COLO668 (cell line): ENCODE measurements around the gene UBC.

ENCODE experiments used
- DNase-seq: peaks from one replicate; lab custom pipeline; 2025; ENCODE audit not compliant: unreplicated experiment; lab: John Stamatoyannopoulos, UW

Gene UBC

DNA sequence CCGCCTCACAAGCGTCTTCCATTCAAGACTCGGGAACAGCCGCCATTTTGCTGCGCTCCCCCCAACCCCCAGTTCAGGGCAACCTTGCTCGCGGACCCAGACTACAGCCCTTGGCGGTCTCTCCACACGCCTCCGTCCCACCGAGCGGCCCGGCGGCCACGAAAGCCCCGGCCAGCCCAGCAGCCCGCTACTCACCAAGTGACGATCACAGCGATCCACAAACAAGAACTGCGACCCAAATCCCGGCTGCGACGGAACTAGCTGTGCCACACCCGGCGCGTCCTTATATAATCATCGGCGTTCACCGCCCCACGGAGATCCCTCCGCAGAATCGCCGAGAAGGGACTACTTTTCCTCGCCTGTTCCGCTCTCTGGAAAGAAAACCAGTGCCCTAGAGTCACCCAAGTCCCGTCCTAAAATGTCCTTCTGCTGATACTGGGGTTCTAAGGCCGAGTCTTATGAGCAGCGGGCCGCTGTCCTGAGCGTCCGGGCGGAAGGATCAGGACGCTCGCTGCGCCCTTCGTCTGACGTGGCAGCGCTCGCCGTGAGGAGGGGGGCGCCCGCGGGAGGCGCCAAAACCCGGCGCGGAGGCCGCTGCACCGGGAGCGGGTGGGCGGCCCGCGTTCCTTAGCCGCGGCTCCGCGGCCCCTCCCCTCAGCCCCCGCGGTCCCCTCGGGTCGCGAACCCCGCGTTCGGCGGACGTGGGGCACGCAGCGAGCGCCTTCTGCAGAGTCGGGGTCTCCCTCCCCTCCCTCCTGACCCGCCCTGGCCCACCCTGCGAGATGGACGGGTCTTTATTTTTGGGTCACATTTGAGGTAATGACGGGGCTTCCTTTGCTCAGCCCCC lies at the start of gene UBC:
TSS of gene UBC (minus strand) at position 259 of the 847 bp plus-strand sequence. CDS start 879 bp downstream, outside the sequence.
- no peak for DNase-seq

GRCh38 chr12:124963211-124963610 lies 48.8 kb upstream of the UBC start:
- no peak for DNase-seq

DNA sequence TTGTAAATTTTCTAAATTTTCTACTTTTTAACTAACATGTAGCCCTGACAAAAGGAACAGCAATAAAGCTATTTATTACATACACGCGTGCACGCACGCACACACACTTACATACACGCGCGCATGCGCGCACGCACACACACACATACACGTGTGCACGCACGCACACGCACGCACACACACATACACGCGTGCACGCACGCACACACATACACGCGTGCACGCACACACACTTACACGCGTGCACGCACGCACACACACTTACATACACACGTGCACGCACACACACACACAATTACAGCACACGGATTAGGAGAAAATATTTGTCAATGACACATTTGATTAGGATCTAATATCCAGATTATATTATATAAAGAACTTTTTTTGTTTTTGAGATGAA lies 46.6 kb upstream of the UBC start:
- no peak for DNase-seq

DNA sequence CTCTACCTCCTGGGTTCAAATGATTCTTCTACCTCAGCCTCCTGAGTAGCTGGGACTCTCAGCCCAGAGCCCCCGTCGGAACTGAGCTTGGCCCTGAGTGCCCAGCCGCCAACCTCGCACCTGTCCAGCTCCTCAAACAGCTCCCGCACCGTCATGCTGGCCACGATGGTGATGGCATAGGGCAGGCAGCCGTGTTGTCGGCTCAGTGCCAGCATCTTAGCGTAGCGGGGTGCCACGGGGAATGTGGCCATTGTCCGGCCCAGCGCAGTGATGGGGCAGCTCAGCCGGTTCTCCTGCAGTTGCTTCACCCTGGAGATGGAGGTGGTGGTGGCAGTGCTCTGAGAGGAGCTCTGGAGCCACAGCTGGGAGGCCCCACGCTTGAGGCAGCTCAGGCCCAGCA lies 42.1 kb upstream of the UBC start:
- no peak for DNase-seq

DNA sequence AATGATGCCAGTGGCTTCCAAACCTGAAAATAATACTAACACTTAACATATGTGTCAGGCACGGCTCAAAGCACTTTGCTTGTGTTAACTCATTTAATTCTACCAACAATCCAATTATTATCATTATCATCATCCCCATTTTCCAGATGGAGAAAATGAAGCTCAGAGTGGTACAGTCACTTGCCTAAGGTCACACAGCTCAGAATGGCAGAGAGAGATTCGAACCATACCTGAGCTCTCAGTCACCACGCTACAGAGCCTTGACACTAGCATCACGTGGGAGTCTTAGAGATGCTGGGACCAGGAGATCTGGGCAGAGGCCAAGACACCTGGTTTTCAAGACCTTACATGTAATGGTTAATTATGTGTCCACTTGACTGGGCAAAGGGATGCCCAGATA lies 40.3 kb upstream of the UBC start:
- DNase-seq = no peak

GRCh38 chr12:124953689-124954405 lies 39.4 kb upstream of the UBC start:
- DNase-seq = no peak

DNA sequence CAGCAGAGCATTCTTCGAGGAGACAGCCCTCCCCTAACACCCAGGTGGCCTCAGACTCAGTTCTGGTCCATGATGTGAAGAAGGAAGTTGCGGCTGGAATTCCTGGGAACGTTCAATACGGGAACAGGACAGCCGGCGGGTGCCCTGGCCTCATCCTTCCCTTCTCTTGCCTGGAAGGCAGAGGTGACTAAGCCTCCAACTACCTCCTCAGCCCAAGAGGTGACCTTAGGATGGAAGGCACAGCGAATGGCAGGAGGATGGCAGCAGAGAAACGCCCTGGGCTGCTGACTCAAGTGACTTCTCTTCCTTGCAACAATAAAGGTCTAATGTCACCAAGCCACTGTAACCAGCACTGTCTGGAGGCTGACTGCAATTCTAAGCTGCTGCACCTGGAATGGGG lies 38.4 kb upstream of the UBC start:
- DNase-seq = no peak

GRCh38 chr12:124952295-124952694 lies 37.8 kb upstream of the UBC start:
- no peak for DNase-seq

- no peak for DNase-seq
Measured at GRCh38 chr12:124949779-124950728, 35.6 kb upstream of the UBC start.

DNA sequence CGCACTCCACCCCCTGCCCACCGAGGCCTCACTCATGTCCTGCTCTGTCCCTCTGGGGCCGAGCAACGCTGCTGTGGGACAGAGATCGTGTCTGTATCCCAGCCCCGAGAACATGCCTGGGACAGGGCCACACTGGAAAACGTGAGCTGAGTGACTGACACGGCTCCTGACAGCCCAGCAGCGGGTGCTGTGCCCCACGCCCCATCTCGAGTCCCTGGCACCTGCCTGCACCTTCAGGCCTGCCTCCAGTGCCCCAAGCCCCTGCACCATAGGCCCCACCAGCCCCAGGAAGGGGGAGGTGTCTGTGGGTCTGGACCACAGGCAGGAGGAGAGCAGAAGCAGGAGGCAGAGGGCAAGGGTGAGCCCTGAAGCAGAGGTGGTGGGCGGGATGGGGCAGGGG lies 34.6 kb upstream of the UBC start:
- DNase-seq = no peak

DNA sequence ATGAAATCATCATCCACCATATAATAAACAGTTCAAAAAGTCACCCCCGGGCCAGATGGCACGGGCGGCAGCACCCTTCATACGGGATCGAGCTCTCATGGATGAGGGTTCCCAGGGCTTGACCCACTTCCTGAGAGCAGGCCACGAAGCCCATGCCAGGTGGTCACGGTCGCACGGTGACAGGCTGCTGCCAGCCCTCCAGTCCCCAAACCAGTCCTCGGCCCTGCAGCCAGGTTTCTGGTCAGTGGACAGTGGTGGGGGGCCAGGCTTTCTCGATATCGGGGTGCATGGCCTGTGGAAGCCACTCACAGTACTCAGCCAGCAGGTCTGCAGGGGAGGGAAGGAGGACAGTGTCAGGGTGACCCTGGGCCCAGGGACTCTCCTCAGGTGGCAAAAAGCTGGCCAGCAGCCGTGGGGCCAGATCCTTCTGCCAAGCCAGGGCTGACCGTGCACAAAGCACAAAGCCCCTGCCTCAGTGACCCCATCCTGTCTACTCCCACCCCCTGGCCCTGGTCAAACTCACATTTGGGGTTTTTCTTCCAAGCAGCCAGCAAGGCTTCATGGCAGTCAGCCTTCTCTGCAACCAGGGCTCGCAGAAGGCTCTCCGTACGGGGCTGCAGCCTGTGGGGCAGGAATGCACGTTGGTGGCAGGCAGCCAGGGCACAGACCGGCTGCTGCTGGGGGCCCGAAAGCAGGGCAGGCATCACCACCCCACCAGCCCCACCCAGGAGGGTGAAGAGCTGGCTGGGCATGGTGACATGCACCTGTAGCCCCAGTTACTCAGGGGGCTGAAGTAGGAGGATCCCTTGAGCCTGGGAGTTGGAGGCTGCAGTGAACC lies 33.3 kb upstream of the UBC start:
- no peak for DNase-seq

DNA sequence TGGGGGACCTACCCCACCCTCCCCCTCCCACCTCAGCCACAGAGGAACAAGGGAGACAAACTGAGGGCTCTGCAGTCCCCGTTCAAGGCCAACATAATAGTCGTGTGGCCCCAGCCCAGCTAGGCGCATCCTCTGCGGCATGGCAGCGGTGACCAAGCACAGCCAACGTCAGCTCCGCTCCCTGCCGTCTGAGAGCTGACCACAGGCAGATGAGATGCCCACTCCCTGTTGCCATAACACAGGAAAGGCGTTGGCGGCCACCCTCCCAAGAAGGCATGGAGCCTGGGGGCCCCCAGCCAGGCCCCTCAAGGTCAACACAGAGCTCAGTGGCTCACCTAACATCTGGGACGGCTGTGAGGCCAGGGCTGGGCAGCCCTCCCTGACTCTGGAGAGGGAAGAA lies 32.6 kb upstream of the UBC start:
- DNase-seq = no peak

GRCh38 chr12:124946447-124946793 lies 32.0 kb upstream of the UBC start:
- DNase-seq = no peak

DNA sequence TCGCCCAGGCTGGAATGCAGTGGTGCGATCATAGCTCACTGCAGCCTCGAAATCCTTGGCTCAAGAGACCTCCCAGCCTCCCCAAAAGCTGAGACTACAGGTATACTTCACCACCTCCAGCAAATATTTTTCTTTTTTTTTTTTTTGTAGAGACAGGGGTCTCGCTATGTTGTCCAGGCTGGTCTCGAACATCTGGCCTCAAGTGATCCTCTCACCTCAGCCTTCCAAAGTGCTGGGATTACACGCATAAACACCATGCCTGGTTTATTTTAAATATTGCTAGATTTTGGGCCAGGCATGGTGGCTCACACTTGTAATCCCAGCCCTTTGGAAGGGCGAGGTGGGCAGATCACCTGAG lies 26.7 kb upstream of the UBC start:
- no peak for DNase-seq

GRCh38 chr12:124940393-124941169 lies 26.1 kb upstream of the UBC start:
- no peak for DNase-seq

GRCh38 chr12:124940143-124940392 lies 25.6 kb upstream of the UBC start:
- DNase-seq = no peak

DNA sequence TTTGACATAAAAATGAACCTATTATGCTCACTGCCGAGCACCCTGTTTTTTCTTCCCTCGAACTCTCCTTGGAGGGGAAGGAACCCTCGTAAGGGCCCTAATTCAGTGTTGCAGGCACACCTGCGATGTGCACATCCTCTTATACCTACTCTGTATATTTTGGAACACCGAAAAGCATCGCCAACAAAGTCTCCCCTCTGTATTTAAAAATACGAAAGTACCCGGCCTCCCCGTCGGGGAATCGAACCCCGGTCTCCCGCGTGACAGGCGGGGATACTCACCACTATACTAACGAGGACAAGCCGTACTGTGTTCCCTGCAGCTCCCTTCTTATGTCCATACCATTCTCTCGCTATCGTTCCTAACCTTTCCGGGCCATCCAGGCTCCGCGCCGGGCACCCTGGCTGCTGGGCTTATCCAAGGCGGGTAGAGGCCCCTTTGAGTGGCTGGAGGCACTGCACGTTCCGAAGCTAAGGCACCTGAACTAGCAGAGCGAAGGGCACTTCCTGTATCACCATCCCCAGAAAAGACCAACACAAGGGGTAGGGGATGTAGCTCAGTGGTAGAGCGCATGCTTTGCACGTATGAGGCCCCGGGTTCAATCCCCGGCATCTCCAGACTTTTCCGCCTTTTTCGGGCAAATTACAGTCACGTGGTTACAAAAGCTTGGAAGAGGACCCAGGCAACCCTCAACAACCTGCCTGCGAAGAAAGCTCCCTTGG lies 25.1 kb upstream of the UBC start:
- no peak for DNase-seq

DNA sequence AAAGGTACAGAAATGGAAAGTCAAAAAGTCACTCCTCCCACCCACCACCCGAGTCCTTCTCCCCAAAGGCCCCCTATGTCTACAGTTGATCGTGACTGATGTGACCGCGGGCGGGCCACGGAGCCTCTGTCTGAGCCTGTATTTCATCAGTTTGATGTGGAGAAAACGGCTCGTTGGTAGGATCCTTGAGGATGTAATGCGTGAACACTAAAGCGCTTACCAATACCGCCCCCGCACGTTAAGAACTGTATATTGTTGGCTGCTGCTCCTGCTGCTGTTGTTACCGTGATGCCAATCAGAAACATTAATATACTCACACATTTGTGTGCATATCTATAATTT lies 24.6 kb upstream of the UBC start:
- no peak for DNase-seq

DNA sequence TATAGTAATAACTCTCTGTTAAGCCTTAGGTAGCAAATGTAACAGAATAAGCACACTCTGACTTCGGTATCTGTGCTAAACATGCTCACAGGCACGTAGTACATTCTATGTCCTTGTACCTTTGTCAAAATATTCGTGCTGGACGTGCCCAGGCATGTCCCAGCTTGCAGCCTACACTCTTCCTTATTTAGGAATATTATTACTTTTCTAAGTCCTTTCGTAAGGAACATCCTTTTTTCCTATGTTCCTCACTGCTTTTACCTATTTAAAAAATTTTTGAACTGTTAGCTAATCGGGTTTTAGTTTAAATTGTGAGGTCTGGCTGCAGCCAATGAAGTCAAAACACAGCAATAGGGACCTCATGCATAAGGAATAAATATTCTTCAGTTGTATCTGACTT lies 24.1 kb upstream of the UBC start:
- no peak for DNase-seq

DNA sequence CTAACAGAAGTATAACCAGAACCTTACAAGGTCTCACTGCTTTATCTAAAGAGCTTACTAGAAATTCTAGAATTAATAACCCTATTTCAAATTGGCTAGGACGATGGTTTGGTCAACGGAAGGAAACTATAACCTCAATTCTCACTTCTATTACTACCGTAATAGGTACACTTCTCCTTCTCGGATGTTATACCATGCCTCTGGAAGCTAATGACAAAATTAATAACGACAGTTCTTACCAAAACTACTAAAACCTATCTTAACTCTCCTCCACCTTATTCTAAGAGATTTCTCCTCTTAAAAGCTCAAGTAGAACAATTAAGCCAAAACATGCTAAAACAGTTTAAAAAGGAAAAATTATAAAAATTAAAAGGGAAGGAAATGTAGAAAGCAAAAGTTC lies 23.7 kb upstream of the UBC start:
- DNase-seq = no peak
